SKM-1 (cell line): ENCODE data around the gene ZNF709.
"Not testable (repeated sequence)": the region's sequence is repeated elsewhere in the genome, so short reads cannot be mapped to it uniquely, and the experiment has no call there.

Experiments used
- DNase-seq: peaks from one replicate; lab custom pipeline; 2025; ENCODE audit not compliant: unreplicated experiment; lab: John Stamatoyannopoulos, UW

The ZNF709 gene

GRCh38 chr19:12484371-12485051 is at the start of gene ZNF709:
ZNF709 (minus strand) TSS chr19:12484816; CDS start chr19:12484657, 159 bp downstream.
- DNase-seq = peak; percentile 70

GRCh38 chr19:12527034-12527836 is 42.6 kb upstream of the ZNF709 start:
- DNase-seq = no peak

GRCh38 chr19:12526542-12526941 is 41.9 kb upstream of the ZNF709 start:
- no peak for DNase-seq

DNA sequence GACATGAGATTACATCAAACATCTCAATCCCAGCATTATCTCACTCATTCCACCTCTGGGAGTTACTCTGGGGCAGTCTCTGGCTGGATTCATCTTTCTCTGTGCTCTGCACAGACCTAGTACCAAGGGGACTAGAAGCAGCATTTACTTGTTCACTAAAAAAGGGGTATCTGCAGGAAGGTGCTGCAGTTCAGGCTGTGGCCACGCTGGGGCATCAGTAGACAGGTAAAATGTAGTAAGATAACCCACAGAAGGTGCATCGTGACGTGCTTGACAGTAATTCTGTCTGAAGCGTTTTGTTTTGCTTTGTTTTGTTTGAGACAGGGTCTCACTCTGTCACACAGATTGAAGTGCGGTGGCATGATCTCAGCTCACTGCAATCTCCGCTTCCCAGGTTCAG is 37.4 kb upstream of the ZNF709 start:
- DNase-seq = no peak

- no peak for DNase-seq
Measured at GRCh38 chr19:12513531-12514061, 29.0 kb upstream of the ZNF709 start.

DNA sequence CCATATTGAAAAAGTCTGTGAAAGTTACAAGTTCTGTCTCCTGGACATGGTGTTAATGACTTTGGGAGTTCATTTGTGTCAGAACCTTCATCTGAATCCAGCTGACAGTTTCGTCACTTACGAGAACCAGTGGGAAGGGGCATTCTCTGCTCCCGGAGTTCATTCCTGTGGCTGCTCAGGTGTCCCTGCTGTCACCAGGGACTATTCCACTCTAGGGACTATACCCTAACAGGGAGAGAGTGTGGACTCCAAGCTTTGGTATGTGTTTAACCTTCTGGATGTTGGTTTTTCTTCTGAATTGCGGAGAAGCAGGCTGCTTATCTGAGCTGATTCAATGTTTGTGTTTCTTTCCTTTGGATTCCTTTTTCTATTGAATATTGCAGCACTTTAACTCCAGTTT is 12.4 kb upstream of the ZNF709 start:
- no peak for DNase-seq

GRCh38 chr19:12496480-12496879 is 11.9 kb upstream of the ZNF709 start:
- DNase-seq = no peak

GRCh38 chr19:12495002-12495802 is 10.6 kb upstream of the ZNF709 start:
- peak; percentile 91 for DNase-seq

GRCh38 chr19:12494260-12494860 is 9.7 kb upstream of the ZNF709 start:
- DNase-seq = no peak

DNA sequence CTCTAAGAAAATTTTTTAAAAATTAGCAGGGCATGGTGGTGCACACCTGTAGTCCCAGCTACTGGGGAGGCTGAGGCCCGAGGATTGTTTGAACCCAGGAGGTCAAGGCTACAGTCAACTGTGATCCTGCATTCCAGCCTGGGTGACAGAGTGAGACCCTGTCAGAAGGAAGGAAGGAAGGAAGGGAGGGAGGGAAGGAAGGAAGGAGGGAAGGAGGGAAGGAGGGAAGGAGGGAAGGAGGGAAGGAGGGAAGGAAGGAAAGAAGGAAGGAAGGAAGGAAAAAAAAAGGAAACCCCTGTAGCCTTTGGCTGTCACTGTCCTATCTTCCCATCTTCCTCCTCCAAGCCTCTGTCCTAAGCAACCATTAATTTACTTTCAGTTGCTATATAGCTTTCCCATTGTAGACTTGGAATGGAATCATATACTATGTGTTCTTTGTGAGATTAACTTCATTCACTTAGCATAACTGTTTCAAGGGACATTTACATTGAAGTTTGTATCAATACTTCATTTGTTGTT is 1.7 kb upstream of the ZNF709 start:
- not testable (repeated sequence) for DNase-seq

DNA sequence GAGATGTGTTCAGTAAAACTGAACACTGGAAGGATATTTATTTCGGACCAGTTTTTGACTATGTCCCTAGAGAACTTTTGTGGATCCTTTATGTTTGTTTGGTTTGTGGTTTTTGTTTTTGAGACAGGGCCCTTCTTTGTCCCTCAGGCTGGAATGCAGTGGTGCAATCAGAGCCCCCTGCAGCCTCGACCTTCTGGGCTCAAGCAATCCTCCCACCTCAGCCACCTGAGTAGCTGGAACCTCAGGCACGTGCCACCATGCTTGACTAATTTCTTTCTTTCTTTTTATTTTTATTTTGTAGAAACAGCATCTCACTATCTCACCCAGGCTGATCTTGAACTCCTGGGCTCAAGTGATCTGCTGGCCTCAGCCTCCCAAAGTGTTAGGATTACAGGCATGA is 955 bp upstream of the ZNF709 start:
- DNase-seq = no peak

GRCh38 chr19:12485052-12485416 is 418 bp upstream of the ZNF709 start:
- no peak for DNase-seq

DNA sequence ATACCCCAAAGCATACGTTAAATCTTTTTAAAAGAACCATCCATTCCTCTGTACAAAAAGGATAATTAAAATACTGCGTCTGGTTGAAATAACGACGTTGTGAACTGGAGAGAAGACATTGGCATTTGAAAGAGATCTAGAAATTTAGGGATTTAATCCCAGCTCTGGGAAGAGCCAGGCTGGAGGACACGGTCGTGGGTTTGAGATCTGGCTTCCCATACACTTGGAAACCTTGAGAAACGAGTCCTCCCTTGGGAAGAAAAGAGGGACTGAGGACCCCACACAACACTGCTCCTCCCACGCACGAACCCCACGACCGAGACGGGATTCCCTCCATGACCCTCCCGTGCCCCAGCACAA is 625 bp downstream of the ZNF709 start:
- DNase-seq = no peak

GRCh38 chr19:12482509-12482886 is 2.1 kb downstream of the ZNF709 start:
- DNase-seq = no peak

- no peak for DNase-seq
Measured at GRCh38 chr19:12481781-12482508, 2.7 kb downstream of the ZNF709 start.

DNA sequence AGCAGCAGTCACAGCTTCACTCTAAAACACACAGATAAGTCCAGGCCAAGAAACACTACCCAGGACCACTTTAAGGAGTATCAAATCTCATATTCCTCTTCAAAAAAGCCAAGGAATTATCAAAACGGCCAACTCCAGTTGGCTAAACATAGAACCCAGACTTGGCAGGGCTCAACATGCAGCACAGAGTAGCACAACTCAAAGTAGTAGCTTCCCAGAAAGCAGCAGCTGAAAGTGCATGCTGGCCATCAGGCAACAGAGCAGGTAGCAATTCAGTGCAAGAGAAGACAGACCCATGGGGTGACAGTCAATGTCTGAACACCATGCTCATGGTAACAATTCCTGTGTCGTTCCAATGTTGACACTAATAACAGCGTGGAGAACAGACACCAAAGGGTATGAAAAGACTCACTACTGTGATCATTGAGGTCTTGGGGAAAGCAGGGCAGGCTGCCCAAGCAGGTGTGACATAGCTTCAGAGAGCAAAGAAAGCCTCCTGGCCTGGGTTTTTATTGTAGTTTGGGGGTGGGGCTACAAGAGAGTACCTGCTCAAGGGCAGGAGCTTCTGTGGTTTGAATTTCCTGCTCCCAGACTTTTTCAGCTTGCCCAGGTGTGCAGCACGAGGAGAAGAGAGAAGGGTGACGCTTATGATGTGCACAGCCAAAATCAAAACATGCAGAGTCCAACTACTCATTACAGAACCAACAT is 6.2 kb downstream of the ZNF709 start:
- DNase-seq = no peak

DNA sequence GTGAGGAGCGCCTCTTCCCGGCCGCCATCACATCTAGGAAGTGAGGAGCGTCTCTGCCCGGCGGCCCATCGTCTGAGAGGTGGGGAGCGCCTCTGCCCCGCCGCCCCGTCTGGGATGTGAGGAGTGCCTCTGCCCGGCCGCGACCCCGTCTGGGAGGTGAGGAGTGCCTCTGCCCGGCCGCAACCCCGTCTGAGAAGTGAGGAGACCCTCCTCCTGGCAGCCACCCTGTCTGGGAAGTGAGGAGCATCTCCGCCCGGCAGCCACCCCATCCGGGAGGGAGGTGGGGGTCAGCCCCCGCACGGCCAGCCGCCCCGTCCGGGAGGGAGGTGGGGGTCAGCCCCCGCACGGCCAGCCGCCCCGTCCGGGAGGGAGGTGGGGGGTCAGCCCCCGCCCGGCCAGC is 17.0 kb downstream of the ZNF709 start:
- DNase-seq = not testable (repeated sequence)

DNA sequence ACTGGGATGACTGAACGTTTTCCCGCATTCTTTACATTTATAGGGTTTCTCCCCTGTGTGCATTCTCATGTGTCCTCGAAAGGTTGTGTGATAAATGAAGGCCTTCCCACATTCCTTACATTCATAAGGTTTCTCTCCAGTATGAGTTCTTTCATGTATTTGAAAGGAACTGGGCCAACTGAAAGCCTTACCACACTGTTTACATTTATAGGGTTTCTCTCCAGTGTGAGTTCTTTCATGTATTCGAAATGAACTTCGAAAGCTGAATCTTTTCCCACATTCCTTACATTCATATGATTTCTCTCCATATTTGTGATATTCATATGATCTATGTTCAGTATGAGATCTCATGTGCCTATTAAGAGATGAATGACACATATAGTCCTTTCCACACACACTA is 19.4 kb downstream of the ZNF709 start:
- no peak for DNase-seq

DNA sequence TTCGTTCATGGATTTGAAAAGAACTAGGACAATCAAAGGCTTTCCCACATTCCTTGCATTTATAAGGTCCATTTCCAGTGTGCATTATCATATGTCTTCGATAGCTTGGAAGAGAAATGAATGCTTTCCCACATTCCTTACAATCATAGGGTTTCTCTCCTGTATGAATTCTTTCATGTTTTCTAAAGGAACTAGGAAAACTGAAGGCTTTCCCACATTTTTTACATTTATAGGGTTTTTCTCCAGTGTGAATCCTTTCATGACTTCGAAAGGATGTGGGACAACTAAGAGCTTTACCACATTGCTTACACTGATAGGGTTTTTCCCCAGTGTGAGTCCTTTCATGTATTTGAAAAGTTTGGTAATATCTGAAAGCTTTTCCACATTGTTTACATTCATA is 19.8 kb downstream of the ZNF709 start:
- no peak for DNase-seq

DNA sequence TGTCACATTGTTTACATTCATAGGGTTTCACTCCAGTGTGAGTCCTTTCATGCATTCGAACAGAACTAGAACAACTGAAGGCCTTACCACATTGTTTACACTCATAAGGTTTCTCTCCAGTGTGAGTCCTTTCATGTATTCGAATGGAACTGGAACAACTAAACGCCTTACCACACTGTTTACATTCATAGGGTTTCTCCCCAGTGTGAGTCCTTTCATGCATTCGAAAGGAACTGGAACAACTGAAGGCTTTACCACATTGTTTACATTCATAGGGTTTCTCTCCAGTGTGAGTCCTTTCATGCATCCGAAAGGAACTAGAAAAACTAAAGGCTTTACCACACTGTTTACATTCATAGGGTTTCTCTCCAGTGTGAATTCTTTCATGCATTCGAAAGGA is 20.5 kb downstream of the ZNF709 start:
- DNase-seq = not testable (repeated sequence)
